ENCODE measurements around the gene TFAP2A.

TFAP2A gene

GRCh38 chr6:10363911-10364310, 51.0 kb downstream of the TFAP2A start:
- H3K4me3 ChIP-seq (ENCODE audit: low read length): no peak overlapping the region
- no peak for DNase-seq (ENCODE audit: low read depth)
- TF ChIP-seq CTCF (conservative IDR thresholded peaks at IDR 0.05; ENCODE audit: low read depth, low read length): no peak

- TF ChIP-seq CTCF (conservative IDR thresholded peaks at IDR 0.05; ENCODE audit: low read depth, low read length): no peak
- no peak for DNase-seq (ENCODE audit: low read depth)
- H3K4me3 ChIP-seq (ENCODE audit: low read length): no peak overlapping the region
Measured at GRCh38 chr6:10362300-10362699, 52.6 kb downstream of the TFAP2A start.

- no peak for TF ChIP-seq CTCF (conservative IDR thresholded peaks at IDR 0.05; ENCODE audit: low read depth, low read length)
- no peak overlapping the region for H3K4me3 ChIP-seq (ENCODE audit: low read length)
- no peak for DNase-seq (ENCODE audit: low read depth)
Measured at GRCh38 chr6:10361428-10361827, 53.4 kb downstream of the TFAP2A start.

GRCh38 chr6:10359581-10359980, 55.3 kb downstream of the TFAP2A start:
- no peak overlapping the region for H3K4me3 ChIP-seq (ENCODE audit: low read length)
- DNase-seq (ENCODE audit: low read depth): no peak
- TF ChIP-seq CTCF (conservative IDR thresholded peaks at IDR 0.05; ENCODE audit: low read depth, low read length): no peak

GRCh38 chr6:10355115-10355702, 59.7 kb downstream of the TFAP2A start:
- DNase-seq (ENCODE audit: low read depth): no peak
- no peak overlapping the region for H3K4me3 ChIP-seq (ENCODE audit: low read length)

GRCh38 chr6:10351791-10352190, 63.1 kb downstream of the TFAP2A start:
- no peak for DNase-seq (ENCODE audit: low read depth)
- H3K4me3 ChIP-seq (ENCODE audit: low read length): no peak overlapping the region
- no peak for TF ChIP-seq CTCF (conservative IDR thresholded peaks at IDR 0.05; ENCODE audit: low read depth, low read length)

More at GRCh38 chr6:10355115-10355702, 59.7 kb downstream of the TFAP2A start:
- TF ChIP-seq CTCF (conservative IDR thresholded peaks at IDR 0.05; ENCODE audit: low read depth, low read length): no peak

GRCh38 chr6:10350720-10351119, 64.2 kb downstream of the TFAP2A start:
- no peak for DNase-seq (ENCODE audit: low read depth)
- no peak for TF ChIP-seq CTCF (conservative IDR thresholded peaks at IDR 0.05; ENCODE audit: low read depth, low read length)
- no peak overlapping the region for H3K4me3 ChIP-seq (ENCODE audit: low read length)
